Measurements from ENCODE around the gene DNAJA2. TPM values are rescaled to one million over a fixed set of nuclear protein-coding genes. Genes with fewer than 3 reads are reported as not detected.

Gene DNAJA2
- total and polyA plus RNA-seq, 2 donors (not counting 3 experiments of a cell fraction or from before 2014, with no cell fraction given) = 6.4 to 61.4 TPM

- DNase-seq (ENCODE audit: low read depth, low spot score) = no peak
- H3K4me3 ChIP-seq (replicated peaks in 1 of 3; ENCODE audit: insufficient read depth in 1 of 3, low read depth in 1 of 3, low read length in 3 of 3) = no peak overlapping the region
- intact Hi-C loops (cut with micrococcal nuclease) (no loop called here), dilution Hi-C loops (cut with MboI; ENCODE audit: extremely low pct_ligation_motif_present, low sequenced_read_pairs) (no loop called here)
- no peaks in the 10 kb centered on the region for H3K4me1 ChIP-seq (ENCODE audit: control insufficient read depth, extremely low read depth, insufficient read depth, low read length)
- no peak for TF ChIP-seq JUN (IDR thresholded peaks at IDR 0.05; ENCODE audit: borderline replicate concordance, insufficient read depth, insufficient read length, low read depth)
- TF ChIP-seq GATA2 (IDR thresholded peaks at IDR 0.05; ENCODE audit: insufficient read depth, insufficient read length, low read depth, low read length) = no peak
- no peak for TF ChIP-seq POLR2A (IDR thresholded peaks at IDR 0.05; ENCODE audit: low read depth, low read length)
- no peak for TF ChIP-seq MYC (IDR thresholded peaks at IDR 0.05; ENCODE audit: low read depth, low read length)
- no peak for TF ChIP-seq POLR2AphosphoS5 (IDR thresholded peaks at IDR 0.05; ENCODE audit: insufficient read depth, low read depth, low read length)
- no peak for TF ChIP-seq EZH2 (IDR thresholded peaks at IDR 0.05; ENCODE audit: borderline replicate concordance, low read depth, low read length, severe bottlenecking)
- FAIRE-seq = no peak
- no peaks in the 10 kb centered on the region for H3K79me2 ChIP-seq (ENCODE audit: control insufficient read depth, insufficient read depth, low read length)
- ChIA-PET CTCF (interaction anchor here (0.9 to 6.8 kb wide), 7 partner anchors 8 to 78 kb away, joined by 3 to 75 read pairs (median 4); no protein-coding TSS in a partner anchor), POLR2A (no interaction called here)
- H3K9me1 ChIP-seq (replicated peaks; ENCODE audit: control insufficient read depth, extremely low read depth, insufficient read depth, low read length) = no peaks in the 10 kb centered on the region
- H4K20me1 ChIP-seq (replicated peaks; ENCODE audit: control insufficient read depth, extremely low read depth, insufficient read depth, low read length) = no peaks in the 10 kb centered on the region
- H3K9me3 ChIP-seq (replicated peaks; ENCODE audit: control insufficient read depth, insufficient read depth, low read length) = no peaks in the 10 kb centered on the region
- H3K9ac ChIP-seq (replicated peaks; ENCODE audit: extremely low read depth, insufficient read depth, low read length) = no peak overlapping the region
- peaks cover 0 to 3% of the 10 kb centered on the region in 2 experiments for H3K36me3 ChIP-seq (ENCODE audit: control insufficient read depth in 2 of 2, extremely low read depth in 1 of 2, insufficient read depth in 2 of 2, low read length in 2 of 2)
- H2AFZ ChIP-seq (ENCODE audit: low read depth, low read length) = no peak overlapping the region
- no peaks in the 10 kb centered on the region for H3K27me3 ChIP-seq (ENCODE audit: control insufficient read depth in 2 of 2, insufficient read depth in 2 of 2, low read length in 2 of 2)
- no peak overlapping the region for H3K27ac ChIP-seq (ENCODE audit: insufficient read depth, low read depth, low read length)
- H3K4me2 ChIP-seq (ENCODE audit: insufficient read depth, low read length) = no peak overlapping the region
- TSS peak; percentile 26 for BruUV-seq (replicated peaks)
These were observed 42.6 kb downstream of the DNAJA2 start for GRCh38 chr16:46930861-46931260.

DNA sequence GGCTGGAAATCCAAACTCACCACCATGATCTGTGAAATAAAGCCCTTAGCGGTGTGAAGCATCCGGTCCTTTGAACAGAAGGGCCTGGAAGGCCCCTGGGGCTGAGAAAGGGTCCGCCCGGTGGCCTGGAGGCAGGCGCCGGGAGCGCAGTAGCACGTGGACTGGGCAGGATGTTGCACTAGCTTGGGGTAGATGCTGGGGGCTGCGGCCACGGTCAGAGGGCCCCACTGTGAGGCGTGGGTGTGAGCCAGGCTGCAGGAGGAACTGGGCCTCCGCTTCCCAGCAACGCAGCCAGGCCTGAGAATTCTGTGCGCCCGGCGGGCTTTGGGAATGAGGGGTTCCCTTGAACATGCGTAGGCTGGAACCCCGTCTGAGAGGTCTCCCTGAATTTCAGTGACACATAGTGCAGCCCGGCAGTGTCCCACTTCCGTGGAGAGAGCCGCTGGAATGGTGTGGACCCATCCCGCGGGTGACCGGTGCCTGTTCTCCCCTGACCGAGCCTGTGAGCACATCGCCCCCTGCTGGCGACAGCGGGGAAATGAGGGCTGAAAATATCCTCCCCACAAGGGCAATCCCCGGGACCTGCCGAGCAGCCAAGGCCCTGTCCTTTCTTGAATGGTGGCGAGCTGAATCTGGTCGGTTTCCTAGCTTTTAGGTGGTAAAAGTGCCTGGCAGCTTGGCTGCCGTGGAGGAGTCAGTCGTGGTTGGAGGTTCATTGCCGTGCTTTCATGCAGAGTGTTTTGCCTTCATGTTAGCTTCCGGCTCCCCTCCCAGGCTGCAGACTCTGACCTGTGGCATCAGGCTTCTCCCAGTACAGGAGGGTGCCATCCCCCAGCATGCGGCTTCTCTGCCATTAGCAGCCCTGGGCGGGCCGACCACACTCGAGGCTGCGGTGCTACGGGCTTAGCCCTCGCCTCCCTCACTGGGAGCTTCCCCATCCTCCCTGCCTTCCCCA, 43.8 kb downstream of the DNAJA2 start:
- peak; percentile 46 for DNase-seq (ENCODE audit: low read depth, low spot score)
- FAIRE-seq = peak; percentile 84
- H3K36me3 ChIP-seq (ENCODE audit: control insufficient read depth in 2 of 2, extremely low read depth in 1 of 2, insufficient read depth in 2 of 2, low read length in 2 of 2) = peaks cover 0 to 3% of the 10 kb centered on the region in 2 experiments
- TF ChIP-seq POLR2AphosphoS5 (IDR thresholded peaks at IDR 0.05; ENCODE audit: insufficient read depth, low read depth, low read length) (no peak), JUN (IDR thresholded peaks at IDR 0.05; ENCODE audit: borderline replicate concordance, insufficient read depth, insufficient read length, low read depth) (no peak), EZH2 (IDR thresholded peaks at IDR 0.05; ENCODE audit: borderline replicate concordance, low read depth, low read length, severe bottlenecking) (no peak), POLR2A (IDR thresholded peaks at IDR 0.05; ENCODE audit: low read depth, low read length) (no peak), MYC (IDR thresholded peaks at IDR 0.05; ENCODE audit: low read depth, low read length) (no peak), GATA2 (IDR thresholded peaks at IDR 0.05; ENCODE audit: insufficient read depth, insufficient read length, low read depth, low read length) (no peak), FOS (IDR thresholded peaks at IDR 0.05; ENCODE audit: borderline replicate concordance, insufficient read depth, low read length) (no peak)
- TF ChIP-seq, protein P1, sequence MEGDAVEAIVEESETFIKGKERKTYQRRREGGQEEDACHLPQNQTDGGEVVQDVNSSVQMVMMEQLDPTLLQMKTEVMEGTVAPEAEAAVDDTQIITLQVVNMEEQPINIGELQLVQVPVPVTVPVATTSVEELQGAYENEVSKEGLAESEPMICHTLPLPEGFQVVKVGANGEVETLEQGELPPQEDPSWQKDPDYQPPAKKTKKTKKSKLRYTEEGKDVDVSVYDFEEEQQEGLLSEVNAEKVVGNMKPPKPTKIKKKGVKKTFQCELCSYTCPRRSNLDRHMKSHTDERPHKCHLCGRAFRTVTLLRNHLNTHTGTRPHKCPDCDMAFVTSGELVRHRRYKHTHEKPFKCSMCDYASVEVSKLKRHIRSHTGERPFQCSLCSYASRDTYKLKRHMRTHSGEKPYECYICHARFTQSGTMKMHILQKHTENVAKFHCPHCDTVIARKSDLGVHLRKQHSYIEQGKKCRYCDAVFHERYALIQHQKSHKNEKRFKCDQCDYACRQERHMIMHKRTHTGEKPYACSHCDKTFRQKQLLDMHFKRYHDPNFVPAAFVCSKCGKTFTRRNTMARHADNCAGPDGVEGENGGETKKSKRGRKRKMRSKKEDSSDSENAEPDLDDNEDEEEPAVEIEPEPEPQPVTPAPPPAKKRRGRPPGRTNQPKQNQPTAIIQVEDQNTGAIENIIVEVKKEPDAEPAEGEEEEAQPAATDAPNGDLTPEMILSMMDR (IDR thresholded peaks at IDR 0.05; ENCODE audit: extremely low read depth in 1 of 2, insufficient read depth in 1 of 2, low read depth in 1 of 2, low read length in 2 of 2) = peak; percentile 84 to 90
- TF ChIP-seq, protein P2, sequence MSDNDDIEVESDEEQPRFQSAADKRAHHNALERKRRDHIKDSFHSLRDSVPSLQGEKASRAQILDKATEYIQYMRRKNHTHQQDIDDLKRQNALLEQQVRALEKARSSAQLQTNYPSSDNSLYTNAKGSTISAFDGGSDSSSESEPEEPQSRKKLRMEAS (IDR thresholded peaks at IDR 0.05; ENCODE audit: insufficient read depth, insufficient read length) = no peak
- CTCF ChIA-PET = interaction anchor here (0.7 to 6.8 kb wide), 18 partner anchors 9 to 1235 kb away, joined by 3 to 75 read pairs (median 4); partner anchors contain the start of gene GPT2
- no peak overlapping the region for H3K4me3 ChIP-seq (replicated peaks in 1 of 3; ENCODE audit: insufficient read depth in 1 of 3, low read depth in 1 of 3, low read length in 3 of 3)
- H3K9me3 ChIP-seq (replicated peaks; ENCODE audit: control insufficient read depth, insufficient read depth, low read length) = no peaks in the 10 kb centered on the region
- no peak overlapping the region for H3K9ac ChIP-seq (replicated peaks; ENCODE audit: extremely low read depth, insufficient read depth, low read length)
- H3K9me1 ChIP-seq (replicated peaks; ENCODE audit: control insufficient read depth, extremely low read depth, insufficient read depth, low read length) = no peaks in the 10 kb centered on the region
- POLR2A ChIA-PET = no interaction called here
- no peaks in the 10 kb centered on the region for H3K27me3 ChIP-seq (ENCODE audit: control insufficient read depth in 2 of 2, insufficient read depth in 2 of 2, low read length in 2 of 2)
- no peak overlapping the region for H3K27ac ChIP-seq (ENCODE audit: insufficient read depth, low read depth, low read length)
- no peaks in the 10 kb centered on the region for H4K20me1 ChIP-seq (replicated peaks; ENCODE audit: control insufficient read depth, extremely low read depth, insufficient read depth, low read length)
- no peaks in the 10 kb centered on the region for H3K4me1 ChIP-seq (ENCODE audit: control insufficient read depth, extremely low read depth, insufficient read depth, low read length)
- no peak overlapping the region for H3K4me2 ChIP-seq (ENCODE audit: insufficient read depth, low read length)
- no TSS peak for BruUV-seq (replicated peaks)
- no peak overlapping the region for H2AFZ ChIP-seq (ENCODE audit: low read depth, low read length)
- intact Hi-C loops (cut with micrococcal nuclease) (loop anchor here (1.0 to 2.0 kb wide), 2 partner anchors 21 to 75 kb away; no protein-coding TSS in a partner anchor), dilution Hi-C loops (cut with MboI; ENCODE audit: extremely low pct_ligation_motif_present, low sequenced_read_pairs) (no loop called here)
- no peaks in the 10 kb centered on the region for H3K79me2 ChIP-seq (ENCODE audit: control insufficient read depth, insufficient read depth, low read length)
